Measurements from ENCODE around the gene PTPRN2.
"Not testable (repeated sequence)": the region's sequence is repeated elsewhere in the genome, so short reads cannot be mapped to it uniquely, and the experiment has no call there.

The PTPRN2 gene

GRCh38 chr7:157574120-157574825 lies 1013.4 kb downstream of the PTPRN2 start:
- no peak for DNase-seq

GRCh38 chr7:157573244-157573643 lies 1014.4 kb downstream of the PTPRN2 start:
- no peak for DNase-seq

- no peak for DNase-seq
These were observed 1015.0 kb downstream of the PTPRN2 start for GRCh38 chr7:157572622-157573021.

- DNase-seq: no peak
These were observed 1017.0 kb downstream of the PTPRN2 start for GRCh38 chr7:157570531-157571200.

- DNase-seq: no peak
These were observed 1017.7 kb downstream of the PTPRN2 start for GRCh38 chr7:157569967-157570366.

GRCh38 chr7:157568770-157569584 lies 1018.6 kb downstream of the PTPRN2 start:
- peak; percentile 54 for DNase-seq

- no peak for DNase-seq
These were observed 1019.4 kb downstream of the PTPRN2 start for GRCh38 chr7:157568106-157568769.

- no peak for DNase-seq
These were observed 1020.0 kb downstream of the PTPRN2 start for GRCh38 chr7:157567666-157568065.

- no peak for DNase-seq
These were observed 1021.0 kb downstream of the PTPRN2 start for GRCh38 chr7:157566631-157567006.

- DNase-seq: no peak
These were observed 1021.5 kb downstream of the PTPRN2 start for GRCh38 chr7:157565981-157566630.

GRCh38 chr7:157565201-157565626 lies 1022.4 kb downstream of the PTPRN2 start:
- no peak for DNase-seq

- no peak for DNase-seq
These were observed 1023.0 kb downstream of the PTPRN2 start for GRCh38 chr7:157564517-157565177.

GRCh38 chr7:157563467-157564135 lies 1024.0 kb downstream of the PTPRN2 start:
- DNase-seq: not testable (repeated sequence)

- DNase-seq: not testable (repeated sequence)
These were observed 1024.9 kb downstream of the PTPRN2 start for GRCh38 chr7:157562522-157563398.

GRCh38 chr7:157561816-157562410 lies 1025.7 kb downstream of the PTPRN2 start:
- DNase-seq: no peak

- DNase-seq: no peak
These were observed 1026.2 kb downstream of the PTPRN2 start for GRCh38 chr7:157561523-157561785.

- no peak for DNase-seq
These were observed 1026.7 kb downstream of the PTPRN2 start for GRCh38 chr7:157560710-157561522.

- no peak for DNase-seq
These were observed 1027.4 kb downstream of the PTPRN2 start for GRCh38 chr7:157560258-157560654.

- DNase-seq: no peak
These were observed 1027.9 kb downstream of the PTPRN2 start for GRCh38 chr7:157559596-157560257.

All from stimulated activated CD4-positive, alpha-beta T cell treated with anti-CD3 and anti-CD28 coated beads, Interleukin-4, amount 100 ng/mL, for 1 hour (primary cell).